RPMI8226 (cell line): ENCODE data around the gene MAPK8IP3.

Source experiments
- DNase-seq: peaks from one replicate; pipeline ENCODE4 v3.0.0-alpha.2; 2015

MAPK8IP3 gene

DNA sequence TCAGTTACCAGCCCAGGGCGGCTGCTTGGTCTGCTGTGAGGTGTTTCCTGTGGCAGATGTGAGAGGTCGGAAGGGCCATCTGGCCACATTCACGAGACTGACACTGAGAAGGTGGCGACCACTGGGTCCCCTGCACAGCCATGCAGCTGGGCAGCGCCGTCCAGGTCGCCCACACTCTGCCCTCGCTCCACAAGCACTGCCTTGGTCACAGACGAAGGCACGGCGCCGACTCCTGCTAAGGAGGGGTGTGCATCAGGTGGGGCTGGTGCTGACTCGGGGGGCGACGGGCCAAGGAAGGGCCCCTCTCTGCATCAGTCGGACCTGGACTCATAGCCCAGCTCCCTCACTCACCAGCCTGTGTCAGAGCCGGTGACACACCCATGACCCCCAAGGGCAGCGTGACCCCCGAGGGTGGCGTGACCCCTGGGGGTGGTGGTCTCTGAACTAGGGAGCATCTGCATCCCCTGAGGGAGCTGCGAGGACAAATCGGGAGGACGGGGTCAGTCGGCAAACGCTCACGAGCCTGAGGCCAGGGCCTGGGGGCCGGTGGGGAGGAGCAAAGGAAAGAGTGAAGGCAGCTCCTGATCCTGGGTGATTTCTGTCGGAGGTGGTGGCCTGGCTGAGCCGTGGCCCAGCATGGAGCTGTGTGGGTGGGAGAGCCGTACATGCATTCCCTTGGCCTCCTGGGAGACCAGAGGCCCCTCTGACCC is 34.9 kb downstream of the MAPK8IP3 start:
- no peak for DNase-seq

DNA sequence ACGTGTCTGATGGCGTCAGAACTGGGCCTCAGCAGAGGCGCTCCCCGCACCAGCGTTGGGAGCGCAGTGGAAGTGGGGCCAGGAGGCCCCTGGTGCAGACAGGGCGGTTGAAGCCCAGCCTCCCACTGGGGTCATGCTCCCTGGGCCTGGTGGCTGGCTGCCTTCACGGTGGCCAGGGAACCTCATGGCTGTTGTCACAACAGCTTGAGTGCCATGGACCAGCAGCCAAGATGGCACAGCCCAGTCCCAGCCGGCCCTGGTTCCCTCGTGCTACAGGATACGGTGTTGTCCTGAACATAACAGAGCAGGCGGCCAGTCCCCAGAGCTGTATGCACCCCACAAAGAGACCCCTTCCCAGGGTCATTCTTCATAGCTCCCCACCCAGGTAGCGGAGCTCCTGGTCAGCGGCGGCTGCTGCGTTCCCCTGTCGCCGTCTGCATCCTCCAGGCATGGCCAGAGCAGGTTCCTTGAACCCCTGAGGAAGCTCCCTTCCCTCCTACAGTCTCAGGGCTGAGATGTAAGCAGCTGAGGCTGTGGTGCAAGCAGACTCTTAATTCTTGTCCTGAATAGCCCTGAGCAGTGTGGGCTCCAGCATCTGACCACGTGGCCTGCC is 35.7 kb downstream of the MAPK8IP3 start:
- DNase-seq = no peak

DNA sequence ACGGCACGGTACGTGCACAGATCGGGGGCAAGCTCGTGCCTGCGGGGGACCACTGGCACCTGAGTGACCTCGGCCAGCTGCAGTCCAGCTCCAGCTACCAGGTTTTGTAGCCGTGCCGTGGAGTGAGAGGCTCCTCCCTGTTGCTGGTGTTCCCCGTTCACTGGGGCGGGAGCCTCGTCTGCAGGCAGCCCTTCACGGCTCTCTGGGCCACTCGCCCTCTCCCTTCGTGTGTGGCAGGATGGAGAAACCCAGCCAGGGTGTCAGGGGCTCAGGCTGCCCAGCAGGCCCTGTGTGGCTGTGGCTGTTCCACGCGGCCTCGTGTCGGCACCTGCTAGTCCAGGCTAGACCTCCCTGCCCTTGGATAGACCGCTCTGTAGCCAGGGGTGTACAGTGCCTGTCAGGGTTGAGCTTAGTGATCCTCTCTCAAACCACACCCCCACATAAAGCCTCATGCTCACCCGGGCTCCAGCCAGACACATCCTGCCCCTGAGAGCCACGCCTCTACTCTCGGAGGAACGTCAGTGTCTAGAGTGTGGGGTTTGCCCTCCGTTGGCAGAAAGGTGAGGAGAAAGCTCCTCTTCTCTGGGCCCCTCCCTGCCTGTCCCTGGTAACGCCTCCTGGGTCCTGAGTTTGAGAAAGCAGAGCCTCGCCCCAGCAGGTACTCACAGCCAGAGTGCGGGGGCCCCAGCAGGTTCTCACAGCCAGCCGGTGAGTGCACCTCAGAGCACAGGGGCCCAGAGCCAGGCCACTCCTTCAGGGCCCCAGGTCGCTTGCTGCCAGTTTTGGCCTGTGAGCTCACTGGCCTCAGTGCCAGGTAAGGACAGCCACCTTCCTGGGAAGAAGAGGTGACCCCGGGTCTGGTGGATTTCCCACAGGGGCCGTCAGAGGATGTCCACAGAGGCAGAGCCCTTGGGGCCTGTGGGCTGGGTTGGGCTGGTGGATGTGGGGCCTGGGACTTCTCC is 37.7 kb downstream of the MAPK8IP3 start:
- no peak for DNase-seq

DNA sequence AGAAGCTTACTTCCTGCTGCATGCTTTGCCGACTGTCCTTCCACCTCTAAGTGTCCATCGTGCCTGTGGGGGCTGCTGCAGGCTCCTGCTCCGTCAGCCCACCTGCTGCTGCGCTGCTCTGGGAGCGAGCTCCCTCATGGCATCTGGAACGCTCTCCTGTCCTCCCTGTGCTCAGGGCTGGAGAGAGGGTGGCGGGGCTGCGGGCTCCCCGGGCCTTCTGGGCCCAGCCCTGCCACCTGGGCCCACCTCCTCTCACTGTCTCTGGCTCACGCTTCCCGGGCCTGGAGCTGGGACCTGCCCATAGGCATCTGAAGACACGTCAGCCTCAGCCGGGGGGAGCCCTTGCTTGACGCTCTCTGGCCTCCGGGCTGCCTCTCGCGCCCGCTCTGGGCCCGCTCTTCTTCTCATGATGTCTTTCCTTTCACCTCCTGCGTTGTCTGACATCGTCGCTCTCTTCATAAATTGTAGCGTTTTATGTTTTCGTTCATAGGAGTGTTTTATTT is 38.4 kb downstream of the MAPK8IP3 start:
- DNase-seq = no peak

DNA sequence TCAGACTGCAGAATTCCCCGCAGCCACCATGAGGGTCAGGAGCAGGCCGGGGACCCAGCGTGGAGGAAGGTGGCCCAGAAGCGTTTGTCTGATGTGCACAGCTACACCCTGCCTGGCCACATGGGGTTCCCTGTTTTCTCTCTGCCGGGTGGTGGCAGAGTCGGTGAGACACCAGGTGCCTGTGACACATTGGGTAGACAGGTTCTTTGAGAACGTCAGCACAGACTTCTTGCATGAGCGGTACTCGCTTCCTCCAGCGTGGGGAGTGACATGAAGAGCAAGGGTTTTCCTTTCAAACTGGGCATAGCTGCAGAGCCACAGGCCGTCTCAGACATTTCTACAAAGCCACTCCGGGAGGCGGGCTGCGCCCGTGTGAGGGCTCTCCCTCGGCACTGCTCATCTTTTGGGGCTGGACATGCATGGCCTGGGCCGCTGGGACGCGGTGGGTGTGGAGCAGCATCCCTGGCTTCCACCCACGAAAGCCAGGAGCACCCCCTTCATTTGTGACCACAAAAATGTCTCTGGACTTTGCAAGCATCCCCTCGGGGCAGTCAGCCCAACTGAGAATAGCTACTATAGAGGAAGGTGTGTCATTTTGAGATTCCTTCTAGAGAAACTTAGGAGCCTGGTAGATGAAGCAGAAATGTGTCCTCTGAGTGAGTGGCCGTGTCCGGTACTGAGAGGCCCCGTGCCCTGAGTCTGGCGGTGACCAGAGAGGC is 39.3 kb downstream of the MAPK8IP3 start:
- DNase-seq = no peak

DNA sequence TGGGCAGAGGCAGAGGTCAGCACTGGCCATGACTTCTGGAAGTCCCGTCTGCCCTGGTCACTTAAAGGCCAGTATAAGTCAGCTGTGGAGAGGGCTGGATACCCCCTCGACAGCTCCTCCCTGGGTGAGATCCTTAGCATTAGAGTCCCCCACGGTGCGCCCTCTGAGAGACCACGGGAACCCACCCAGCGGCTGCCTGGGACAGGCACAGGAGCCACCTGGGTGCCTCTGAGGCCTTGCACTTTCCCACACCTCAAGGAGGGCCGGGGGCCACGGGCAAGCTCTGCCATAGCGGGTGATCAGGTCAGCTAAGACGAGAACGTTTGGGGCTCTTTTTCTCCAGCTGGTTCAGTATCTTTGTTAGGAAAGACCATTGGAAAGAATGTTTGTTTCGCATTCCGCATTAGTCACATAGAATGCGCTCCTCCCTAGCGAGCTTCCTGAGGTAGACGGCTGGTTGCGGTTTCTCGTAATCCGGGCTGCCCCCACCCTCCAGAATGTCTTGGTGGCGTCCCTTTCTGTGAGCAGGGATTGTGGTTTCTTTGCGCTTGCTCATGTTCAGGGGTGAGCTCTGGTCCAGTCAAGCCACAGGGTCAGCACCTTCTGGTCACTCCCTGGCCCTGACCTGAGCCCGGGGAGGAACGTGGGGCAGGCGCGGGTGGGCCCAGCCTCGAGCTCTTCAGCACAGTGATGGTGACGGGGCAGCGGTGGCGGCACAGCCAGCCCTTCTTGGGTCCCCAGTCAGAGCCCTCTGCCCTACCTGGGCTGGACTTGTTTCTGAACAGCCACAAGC is 40.1 kb downstream of the MAPK8IP3 start:
- DNase-seq = no peak

DNA sequence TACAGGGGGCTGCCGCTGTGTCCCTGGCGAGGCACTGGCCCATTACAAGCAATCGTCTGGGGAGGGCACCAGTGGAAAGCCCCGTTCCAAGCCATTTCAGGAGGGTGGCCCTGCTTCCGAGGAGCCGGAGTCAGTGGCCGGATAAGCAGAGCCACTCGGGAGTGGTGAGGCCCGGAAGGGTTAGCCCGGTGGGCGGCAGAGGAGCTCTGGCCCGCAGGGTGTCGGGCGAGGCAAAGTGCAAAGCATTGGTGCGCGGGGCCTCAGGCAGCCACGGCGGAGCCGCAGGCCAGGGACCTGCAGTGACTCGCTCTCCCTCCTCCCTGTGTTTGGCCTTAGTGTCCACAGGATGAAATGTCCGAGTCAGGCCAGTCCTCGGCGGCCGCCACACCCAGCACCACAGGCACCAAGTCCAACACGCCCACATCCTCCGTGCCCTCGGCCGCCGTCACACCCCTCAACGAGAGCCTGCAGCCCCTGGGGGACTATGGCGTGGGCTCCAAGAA is 40.7 kb downstream of the MAPK8IP3 start:
- DNase-seq = no peak

DNA sequence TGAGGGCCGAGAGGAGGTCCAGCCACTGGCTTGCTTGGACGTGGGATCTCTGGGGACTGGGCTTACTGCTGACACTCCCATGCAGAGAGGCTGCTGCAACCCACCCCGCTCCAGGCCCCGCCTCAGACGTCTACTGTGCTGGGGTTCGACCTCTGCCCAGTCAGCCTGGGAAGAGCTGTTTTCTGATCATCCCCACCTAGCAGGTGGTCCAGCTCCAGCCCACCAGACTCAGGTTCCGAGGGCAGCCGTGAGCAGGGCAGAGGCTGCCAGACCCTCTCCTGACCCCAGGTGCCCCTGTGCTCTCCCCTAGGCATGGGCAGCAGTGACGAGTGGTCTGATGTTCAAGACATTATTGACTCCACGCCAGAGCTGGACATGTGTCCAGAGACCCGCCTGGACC is 41.9 kb downstream of the MAPK8IP3 start:
- DNase-seq = no peak

DNA sequence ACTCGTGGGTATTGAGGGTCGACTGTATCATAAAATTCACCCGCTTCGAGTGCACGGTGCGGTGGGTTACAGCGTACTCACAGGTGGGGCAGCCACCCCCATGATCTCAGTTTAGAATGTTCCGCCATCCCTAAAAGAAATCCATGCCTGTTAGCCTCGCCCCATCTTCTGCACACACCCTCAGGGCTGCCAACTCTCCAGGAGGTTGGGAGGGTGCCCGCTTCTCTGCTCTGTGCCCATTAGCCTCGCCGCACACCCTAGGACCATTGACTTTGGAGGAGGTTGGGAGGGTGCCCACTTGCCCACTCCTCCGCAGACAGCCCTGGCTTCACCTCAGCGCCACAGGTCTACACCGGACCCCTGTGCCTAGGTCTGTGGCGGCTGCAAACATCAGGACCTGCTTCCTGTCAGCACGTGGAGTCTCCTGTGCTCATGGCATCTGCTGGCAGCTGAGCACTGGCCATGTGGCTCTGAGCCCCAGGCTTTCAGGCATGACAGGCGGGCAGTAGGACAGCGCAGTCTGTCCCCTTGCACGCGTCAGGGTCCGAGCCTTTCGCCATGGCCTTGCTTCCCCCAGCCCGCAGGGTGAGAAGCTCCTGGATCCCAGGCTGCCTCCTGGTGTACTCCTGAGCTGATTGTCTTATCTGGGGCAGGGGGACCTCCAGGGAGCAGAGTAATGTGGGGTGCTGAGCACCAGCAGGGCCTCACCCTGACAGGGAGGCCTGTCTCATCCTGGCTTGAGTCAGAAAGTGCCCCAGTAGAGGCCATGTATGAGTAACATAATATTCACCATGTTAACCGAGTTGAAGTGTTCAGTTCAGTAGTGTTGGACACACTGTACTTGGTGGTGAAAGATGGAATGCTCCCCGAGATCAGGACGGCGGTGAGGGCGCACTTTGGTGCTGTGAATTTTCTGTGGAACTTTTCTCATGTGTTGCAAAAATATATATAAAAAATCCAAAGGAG is 43.4 kb downstream of the MAPK8IP3 start:
- DNase-seq = no peak

DNA sequence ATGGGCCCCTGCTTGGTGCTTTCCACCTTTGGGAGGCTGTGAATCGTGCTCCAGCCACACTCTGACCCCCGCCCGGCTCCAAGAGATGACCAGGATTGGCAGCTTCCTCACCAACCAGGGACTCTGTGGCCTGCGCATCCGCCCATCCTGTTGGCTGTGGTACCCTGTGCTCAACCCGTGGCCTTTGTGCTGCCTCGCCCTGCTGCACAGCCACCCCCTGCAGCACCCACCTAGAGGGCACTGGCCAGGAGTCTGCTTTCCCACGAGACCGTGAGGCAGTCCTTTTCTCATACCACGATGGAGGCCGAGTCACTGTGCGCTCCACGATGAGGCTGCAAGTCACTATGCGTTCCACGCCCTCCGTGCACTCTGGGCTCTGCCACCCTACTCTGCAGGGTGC is 46.0 kb downstream of the MAPK8IP3 start:
- no peak for DNase-seq

DNA sequence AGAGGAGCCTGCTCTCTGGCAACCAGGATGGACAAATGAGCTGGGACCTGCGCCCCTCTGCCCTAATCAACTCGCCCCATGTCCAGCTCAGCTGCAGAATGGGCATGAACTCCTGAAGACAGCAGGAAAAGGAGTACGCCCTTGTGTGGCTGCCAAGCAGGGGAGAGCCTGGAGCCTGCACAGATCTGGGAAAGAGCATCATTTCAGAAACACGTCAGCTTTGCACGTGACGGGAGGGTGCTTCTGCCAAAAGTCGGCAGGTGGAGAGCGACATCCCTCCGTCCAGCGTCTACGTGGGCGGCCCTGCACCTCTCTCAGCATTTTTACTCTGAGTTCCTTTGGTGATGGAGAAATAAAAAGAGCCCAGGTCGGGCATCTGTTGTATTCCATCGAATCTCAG is 46.9 kb downstream of the MAPK8IP3 start:
- no peak for DNase-seq

DNA sequence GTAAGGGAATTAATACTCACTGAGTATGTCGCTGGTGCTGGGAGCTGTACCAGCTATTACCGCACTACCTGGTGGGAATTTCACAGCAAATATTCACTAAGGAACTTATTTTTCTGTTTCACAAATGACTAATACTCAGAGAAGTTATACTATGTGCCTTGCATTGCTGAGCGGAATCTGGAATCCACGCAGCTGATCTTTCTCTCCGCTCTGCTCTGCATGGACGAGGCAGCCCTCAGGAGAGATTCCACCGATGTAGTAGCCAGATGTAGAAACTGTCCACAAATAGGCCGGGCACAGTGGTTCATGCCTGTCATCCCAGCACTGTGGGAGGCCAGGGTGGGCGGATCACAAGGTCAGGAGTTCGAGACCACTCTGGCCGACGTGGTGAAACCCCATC is 48.2 kb downstream of the MAPK8IP3 start:
- DNase-seq = no peak

DNA sequence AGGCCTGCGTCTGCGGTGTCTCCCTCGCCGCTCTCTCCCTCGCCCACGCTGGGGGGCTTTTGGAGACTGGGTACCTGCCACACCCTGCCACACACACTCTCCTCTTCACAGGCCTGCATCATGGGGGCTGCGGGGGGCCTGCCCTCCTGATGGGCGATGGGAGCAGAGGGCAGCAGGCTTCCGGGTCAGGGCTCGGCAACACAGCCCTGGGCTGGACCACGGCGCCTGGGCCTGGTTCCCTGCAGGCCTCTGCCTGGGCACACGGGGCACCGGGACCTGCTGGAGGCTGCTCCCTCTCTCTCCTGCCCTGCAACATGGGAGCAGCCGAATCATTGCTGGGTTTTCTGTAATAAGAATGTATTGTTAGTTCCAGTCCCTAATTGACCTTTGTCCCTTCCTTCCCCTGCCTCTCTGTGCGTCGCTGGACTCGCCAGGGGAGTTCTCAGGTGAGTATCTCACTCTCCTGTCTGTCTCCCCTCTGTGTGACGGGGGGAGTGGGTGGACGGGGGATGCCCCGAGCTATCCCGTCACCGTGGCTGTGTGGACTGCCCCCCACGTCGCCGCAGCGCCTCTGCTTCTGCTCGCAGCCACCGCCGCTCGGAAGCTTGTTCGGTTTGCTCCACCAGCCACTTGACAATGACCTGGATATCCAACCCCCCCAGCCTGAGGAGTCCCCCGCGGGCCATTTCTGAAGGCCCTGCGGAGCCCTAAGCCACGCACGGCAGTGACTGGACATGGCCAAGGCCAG is 51.9 kb downstream of the MAPK8IP3 start:
- DNase-seq = no peak

DNA sequence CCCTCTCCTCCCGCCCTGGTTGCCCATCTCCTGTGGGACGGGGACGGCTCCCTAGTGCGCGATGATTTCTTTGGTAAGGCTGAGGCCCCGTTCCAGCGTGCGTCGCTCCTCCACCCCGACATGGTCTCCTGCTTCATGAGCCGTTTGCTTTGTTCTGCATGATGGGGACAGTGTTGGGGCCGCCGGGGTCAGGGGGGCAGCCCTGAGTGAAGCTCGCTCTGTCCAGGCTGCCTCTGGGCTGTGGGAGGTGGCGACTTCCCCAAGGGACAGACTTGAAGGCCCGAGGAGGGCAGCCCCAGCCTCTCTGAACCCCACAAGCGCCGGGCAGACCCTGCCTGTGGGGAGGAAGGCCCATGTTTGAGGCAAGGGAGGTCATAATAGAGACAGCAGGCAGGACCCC is 52.9 kb downstream of the MAPK8IP3 start:
- DNase-seq = no peak

DNA sequence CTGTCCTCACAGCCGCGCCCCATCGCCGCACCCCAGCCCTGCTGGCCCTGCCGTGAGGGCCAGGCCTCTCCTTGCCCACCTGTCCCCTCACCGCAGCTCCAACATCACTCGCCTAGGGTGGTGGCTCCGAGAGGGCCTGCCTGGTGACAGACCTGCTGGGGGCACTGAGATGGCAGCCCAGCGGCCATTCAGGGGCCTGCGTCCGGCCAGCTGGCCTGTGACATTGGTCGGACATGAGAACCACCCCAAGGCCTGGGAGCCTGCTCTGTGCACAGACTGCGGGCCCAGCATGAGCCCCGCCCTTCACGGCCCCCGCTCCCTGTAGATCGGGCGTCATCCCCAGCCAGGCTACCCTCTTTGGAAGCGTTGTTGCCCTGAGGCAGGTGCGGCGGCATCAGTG is 53.5 kb downstream of the MAPK8IP3 start:
- no peak for DNase-seq

DNA sequence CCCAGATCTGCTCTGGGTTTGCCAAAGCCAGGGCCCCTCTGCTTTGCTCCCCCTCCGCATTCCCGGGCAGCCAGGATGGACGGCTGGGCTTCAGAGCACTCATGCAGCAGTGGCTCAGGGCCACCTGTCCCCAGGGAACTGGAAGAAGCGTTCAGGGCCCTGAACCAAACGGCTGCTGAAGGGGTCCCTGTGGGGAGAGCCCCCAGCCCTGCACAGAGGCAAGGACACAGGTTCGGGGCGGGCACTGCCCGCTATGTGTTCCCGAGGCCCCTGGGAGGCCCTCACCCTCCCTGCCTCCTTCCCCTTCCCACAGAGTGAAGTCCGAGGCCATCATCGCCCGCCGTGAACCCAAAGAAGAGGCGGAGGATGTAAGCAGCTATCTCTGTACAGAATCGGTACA is 54.9 kb downstream of the MAPK8IP3 start:
- no peak for DNase-seq

DNA sequence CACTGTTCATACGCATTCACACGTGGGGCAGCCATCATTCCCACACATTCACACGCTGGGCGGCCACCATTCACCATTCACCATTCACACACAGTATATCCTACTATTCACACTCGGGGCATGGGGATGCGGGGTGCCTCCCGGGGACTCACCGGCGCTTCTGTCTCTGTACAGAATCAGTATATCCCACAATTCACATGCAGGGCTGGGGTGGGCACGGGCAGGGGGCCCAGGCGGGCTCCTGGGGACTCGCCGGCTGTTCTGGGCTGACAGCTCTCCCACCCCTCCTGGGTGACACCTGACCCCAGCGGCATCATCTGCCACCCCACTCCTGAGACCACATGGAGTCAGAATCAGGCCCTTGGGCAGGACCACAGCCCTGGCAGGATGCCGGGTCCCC is 55.8 kb downstream of the MAPK8IP3 start:
- DNase-seq = no peak

DNA sequence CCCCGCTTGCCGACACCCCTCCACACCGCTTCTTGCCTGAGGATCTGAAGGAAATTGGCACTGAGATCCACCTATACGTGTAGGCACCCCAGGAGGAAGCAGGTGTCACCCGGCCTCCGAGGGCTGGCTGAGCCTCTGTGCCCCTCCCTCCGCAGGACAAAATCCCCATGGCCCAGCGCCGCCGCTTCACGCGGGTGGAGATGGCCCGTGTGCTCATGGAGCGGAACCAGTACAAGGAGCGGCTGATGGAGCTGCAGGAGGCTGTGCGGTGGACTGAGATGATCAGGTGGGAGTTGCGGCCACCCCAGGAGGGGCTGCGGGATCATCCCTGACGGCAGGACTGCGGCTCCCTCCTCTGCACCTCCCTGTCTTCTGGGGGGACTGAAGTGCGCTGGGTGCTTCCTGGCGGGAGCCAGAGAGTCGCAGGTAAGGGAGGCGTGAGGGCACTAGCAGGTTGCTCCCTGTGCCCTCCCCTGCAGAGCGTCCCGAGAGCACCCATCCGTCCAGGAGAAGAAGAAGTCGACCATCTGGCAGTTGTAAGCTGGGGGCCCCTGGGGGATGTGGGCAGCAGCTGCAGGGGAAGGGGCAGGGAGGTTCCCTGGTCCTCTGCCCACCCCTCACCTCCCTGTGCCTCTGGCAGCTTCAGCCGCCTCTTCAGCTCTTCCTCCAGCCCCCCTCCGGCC is 56.3 kb downstream of the MAPK8IP3 start:
- DNase-seq = no peak

DNA sequence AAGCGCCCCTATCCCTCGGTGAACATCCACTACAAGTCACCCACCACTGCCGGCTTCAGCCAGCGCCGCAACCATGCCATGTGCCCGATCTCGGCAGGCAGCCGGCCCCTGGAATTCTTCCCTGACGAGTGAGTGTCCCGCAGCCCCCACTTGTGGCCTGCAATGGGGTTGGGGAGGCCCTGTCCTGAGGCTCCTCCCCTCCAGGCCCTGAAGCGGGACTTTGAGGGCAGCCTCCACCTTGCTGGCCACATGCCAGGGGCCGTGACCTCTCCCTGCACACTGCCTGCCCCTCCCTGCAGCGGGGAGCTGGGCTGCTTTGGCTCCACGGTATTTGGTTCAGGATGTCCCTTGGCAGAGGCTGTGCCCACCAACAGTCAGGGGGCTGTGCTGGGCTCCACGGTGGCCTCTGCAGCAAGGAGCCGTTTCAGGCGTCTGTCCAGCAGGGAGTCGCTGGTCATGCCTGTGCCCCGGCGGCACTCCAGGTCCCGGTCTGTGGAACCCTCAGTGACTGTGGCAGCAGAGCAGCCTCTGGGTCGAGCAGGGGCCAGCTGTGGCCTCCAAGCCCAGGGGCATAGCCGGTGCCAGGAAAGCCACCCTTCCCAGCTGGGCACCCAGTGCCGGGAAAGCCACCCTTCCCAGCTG is 57.0 kb downstream of the MAPK8IP3 start:
- DNase-seq = peak; percentile 26
